ENCODE data around the gene TRMT1L. TPM values are rescaled to one million over a fixed set of nuclear protein-coding genes. Genes with fewer than 3 reads are reported as not detected.

TRMT1L gene
- polyA plus RNA-seq, 1 donor = 15.1 TPM

Other genes with a start within 250 kb of the TRMT1L start
- gene NIBAN1, start 182.4 kb downstream of the TRMT1L start, polyA plus RNA-seq (ENCODE audit: insufficient read length) = 48.1 TPM
- 38.5 TPM for gene RNF2, start 111.4 kb downstream of the TRMT1L start, polyA plus RNA-seq (ENCODE audit: insufficient read length)
- gene SWT1, start 214 bp upstream of the TRMT1L start, polyA plus RNA-seq (ENCODE audit: insufficient read length) = 6.4 TPM
- gene IVNS1ABP, start 160.3 kb upstream of the TRMT1L start, polyA plus RNA-seq (ENCODE audit: insufficient read length) = 68.0 TPM